Putamen (tissue), 1 donor: Measurements from ENCODE around the gene RNF126.
"Not testable (repeated sequence)": the region's sequence is repeated elsewhere in the genome, so short reads cannot be mapped to it uniquely, and the experiment has no call there.

ENCODE experiments used
- DNase-seq: peaks from one replicate; pipeline ENCODE4 v3.0.0-alpha.2; 2016; ENCODE audit warnings: low spot score

Gene RNF126

GRCh38 chr19:662962-663681 lies at the start of gene RNF126:
TSS of gene RNF126 (minus strand) at chr19:663214. CDS start at chr19:663121, 93 bp downstream.
- peak; percentile 89 for DNase-seq

- DNase-seq = no peak
Observed at GRCh38 chr19:711254-711653, 48.2 kb upstream of the RNF126 start.

- DNase-seq = no peak
Observed at GRCh38 chr19:710767-711166, 47.8 kb upstream of the RNF126 start.

- no peak for DNase-seq
Observed at GRCh38 chr19:709965-710571, 47.1 kb upstream of the RNF126 start.

GRCh38 chr19:709196-709964 lies 46.4 kb upstream of the RNF126 start:
- DNase-seq = no peak

- DNase-seq = no peak
Observed at GRCh38 chr19:708154-709143, 45.4 kb upstream of the RNF126 start, which contains the start of gene PALM. TSS of gene PALM (plus strand) at chr19:708935. CDS start at chr19:709147, 212 bp downstream.

- no peak for DNase-seq
Observed at GRCh38 chr19:704447-704741, 41.4 kb upstream of the RNF126 start.

GRCh38 chr19:703651-704446 lies 40.8 kb upstream of the RNF126 start:
- DNase-seq = no peak

GRCh38 chr19:703329-703650 lies 40.3 kb upstream of the RNF126 start:
- DNase-seq = no peak

GRCh38 chr19:702847-703246 lies 39.8 kb upstream of the RNF126 start:
- DNase-seq = not testable (repeated sequence)

GRCh38 chr19:699885-700284 lies 36.9 kb upstream of the RNF126 start:
- DNase-seq = not testable (repeated sequence)

GRCh38 chr19:698529-698928 lies 35.5 kb upstream of the RNF126 start:
- DNase-seq = not testable (repeated sequence)

GRCh38 chr19:695352-695949 lies 32.4 kb upstream of the RNF126 start, which contains the start of gene PRSS57:
TSS of gene PRSS57 (minus strand) at chr19:695452. CDS start at chr19:695430, 22 bp downstream.
- no peak for DNase-seq

GRCh38 chr19:694481-695351 lies 31.7 kb upstream of the RNF126 start:
- DNase-seq = no peak

- DNase-seq = no peak
Observed at GRCh38 chr19:690203-690602, 27.2 kb upstream of the RNF126 start.

GRCh38 chr19:688992-689391 lies 26.0 kb upstream of the RNF126 start:
- no peak for DNase-seq

- DNase-seq = no peak
Observed at GRCh38 chr19:688214-688613, 25.2 kb upstream of the RNF126 start.

GRCh38 chr19:687569-688166 lies 24.7 kb upstream of the RNF126 start:
- no peak for DNase-seq

- DNase-seq = no peak
Observed at GRCh38 chr19:686589-687297, 23.7 kb upstream of the RNF126 start.
